OCI-LY7 (cell line): ENCODE data around the gene CD99. TPM values are rescaled to one million over a fixed set of nuclear protein-coding genes. Genes with fewer than 3 reads are reported as not detected.

Source experiments
- BruUV-seq: library from RNA; stranded (reverse); fragments of 400-500 nt; replicated peaks from 2 replicates; lab custom pipeline; 2021; lab: Mats Ljungman, UMichigan
- CTCF ChIA-PET: fragments of 300-600 bp; sonication (Branson Sonifier 250); formaldehyde crosslinking; loops from one replicate; lab custom pipeline; 2022; ENCODE audit warnings: antibody characterized with exemption; ENCODE audit not compliant: unreplicated experiment; lab: Charles Lee
- POLR2A ChIA-PET: fragments of 300-600 bp; sonication (Branson Sonifier 250); formaldehyde crosslinking; loops from one replicate; lab custom pipeline; 2022; ENCODE audit warnings: antibody characterized with exemption; lab: Charles Lee
- DNase-seq: peaks from one replicate; pipeline ENCODE4 v3.0.0-alpha.2; 2015; ENCODE audit warnings: low spot score
- H2AFZ ChIP-seq: fragments of 200-600 bp; sonication (generic), shearing (Covaris generic); 2 replicates; pipeline ENCODE4 v1.6.1; 2014; ENCODE audit warnings: mild to moderate bottlenecking, antibody characterized with exemption, low read length, moderate library complexity
- H3K27ac ChIP-seq: fragments of 200-600 bp; sonication (generic); 2 replicates; pipeline ENCODE4 v1.5.1; 2014; ENCODE audit warnings: mixed run types, low read depth, mild to moderate bottlenecking, moderate library complexity, low read length, inconsistent platforms; ENCODE audit not compliant: poor library complexity, severe bottlenecking
- H3K36me3 ChIP-seq: fragments of 200-600 bp; sonication (generic); 2 replicates; pipeline ENCODE4 v1.6.1; 2014; ENCODE audit warnings: mild to moderate bottlenecking, antibody characterized with exemption, low read length, moderate library complexity, mixed read lengths; ENCODE audit not compliant: insufficient read depth
- H3K4me1 ChIP-seq: fragments of 200-600 bp; sonication (generic); 2 replicates; pipeline ENCODE4 v1.5.1; 2014; ENCODE audit warnings: mild to moderate bottlenecking, low read length; ENCODE audit not compliant: insufficient read depth, poor library complexity, severe bottlenecking
- H3K4me2 ChIP-seq: fragments of 200-600 bp; sonication (generic); 2 replicates; pipeline ENCODE4 v1.6.1; 2014; ENCODE audit warnings: mild to moderate bottlenecking, low read length
- H3K4me3 ChIP-seq: fragments of 200-600 bp; sonication (generic); 2 replicates; pipeline ENCODE4 v1.5.1; 2014; ENCODE audit warnings: mild to moderate bottlenecking, low read depth, low read length; ENCODE audit not compliant: poor library complexity, severe bottlenecking
- H3K79me2 ChIP-seq: fragments of 200-600 bp; sonication (generic); 2 replicates; pipeline ENCODE4 v1.6.1; 2016; ENCODE audit warnings: low read depth, mild to moderate bottlenecking, low read length, moderate library complexity, mixed read lengths; ENCODE audit not compliant: insufficient read depth
- H3K9me2 ChIP-seq: fragments of 200-600 bp; sonication (generic); 2 replicates; pipeline ENCODE4 v1.6.1; 2016; ENCODE audit warnings: mild to moderate bottlenecking, low read length, mixed read lengths; ENCODE audit not compliant: insufficient read depth
- H3K9me3 ChIP-seq: fragments of 200-600 bp; sonication (generic); 2 replicates; pipeline ENCODE4 v1.6.1; 2014; ENCODE audit warnings: mild to moderate bottlenecking, mixed run types, low read length, mixed read lengths
- H4K20me1 ChIP-seq: fragments of 200-600 bp; sonication (generic); 2 replicates; pipeline ENCODE4 v1.6.1; 2014; ENCODE audit warnings: mild to moderate bottlenecking, antibody characterized with exemption, low read length, moderate library complexity, mixed read lengths; ENCODE audit not compliant: insufficient read depth
- CTCF ChIP-seq: fragments of 200-600 bp; sonication (generic); conservative IDR thresholded peaks from 2 replicates; pipeline ENCODE4 v1.5.1; 2014; ENCODE audit warnings: mild to moderate bottlenecking, antibody characterized with exemption, low read length, moderate library complexity, mixed read lengths
- EZH2phosphoT487 ChIP-seq: fragments of 200-600 bp; sonication (generic); IDR thresholded peaks from 2 replicates; pipeline ENCODE4 v1.6.1; 2018; ENCODE audit warnings: low read depth, borderline replicate concordance, mild to moderate bottlenecking, mixed run types, antibody characterized with exemption, low read length, moderate library complexity, mixed read lengths
- intact Hi-C: fragments of 100-400 bp; cut with micrococcal nuclease; formaldehyde crosslinking; loops from one replicate; pipeline ENCODE4 v1.10.0; 2022; ENCODE audit not compliant: unreplicated experiment
- total RNA-seq, 2 experiments: library from RNA; depleted of rRNA in 1 of 2; stranded (reverse); fragments of >200 nt in 1 of 2; shearing (Covaris generic) in 1 of 2; gene quantifications; 2 replicates each; pipeline ENCODE4 v1.2.3, GENCODE V29; 2014 to 2022

Gene CD99
- total RNA-seq, 2 experiments from 2014 or later: 80.7 to 119 TPM

GRCh38 chrX:2693113-2694002, 2.3 kb downstream of the CD99 start:
- Histone ChIP-seq H3K4me1 (peaks cover 58% of the 10 kb centered on the region), H3K9me2 (no peaks in the 10 kb centered on the region), H3K27ac (no peak overlapping the region), H3K79me2 (peaks cover 58% of the 10 kb centered on the region; the same call in 1 of the 2 replicates), H3K9me3 (no peaks in the 10 kb centered on the region), H4K20me1 (no peaks in the 10 kb centered on the region; the same call in 1 of the 2 replicates), H3K4me3 (peak overlapping the region; percentile 77), H3K4me2 (peak overlapping the region; percentile 93), H3K36me3 (peaks cover 1% of the 10 kb centered on the region; the same call in 1 of the 2 replicates), H2AFZ (no peak overlapping the region)
- intact Hi-C loops: loop anchor here (2.0 to 10.0 kb wide), 3 partner anchors 13 to 179 kb away; no protein-coding TSS in a partner anchor
- ChIA-PET POLR2A (no interaction called here), CTCF (no interaction called here)
- TF ChIP-seq EZH2phosphoT487 (no peak), CTCF (no peak)
- DNase-seq: peak; percentile 20
- no TSS peak for BruUV-seq

DNA sequence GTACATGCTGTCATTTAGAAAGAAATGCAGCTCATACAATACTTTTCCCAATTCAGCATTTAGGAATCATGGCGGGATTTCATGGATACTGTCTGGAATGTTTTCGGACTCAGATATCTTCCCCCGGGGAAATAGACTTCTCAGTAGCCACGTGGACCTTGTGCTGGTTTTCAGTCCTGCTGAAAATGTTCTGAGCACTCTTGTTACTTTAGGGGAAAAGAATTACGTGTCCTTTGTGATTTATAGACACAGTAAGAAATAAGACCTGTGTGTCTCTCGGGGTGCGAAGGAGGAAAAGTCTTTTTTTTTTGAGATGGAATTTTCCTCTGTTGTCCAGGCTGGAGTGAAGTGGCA, 3.8 kb downstream of the CD99 start:
- intact Hi-C loops: loop anchor here (5.0 to 10.0 kb wide), 2 partner anchors 63 to 180 kb away; no protein-coding TSS in a partner anchor
- TF ChIP-seq EZH2phosphoT487 (no peak), CTCF (no peak)

More for the DNA sequence above, 3.8 kb downstream of the CD99 start:
- Histone ChIP-seq H3K4me3 (no peak overlapping the region), H3K4me2 (no peak overlapping the region), H4K20me1 (no peaks in the 10 kb centered on the region; the same call in 1 of the 2 replicates), H3K9me3 (no peaks in the 10 kb centered on the region), H2AFZ (no peak overlapping the region), H3K79me2 (peaks cover 71% of the 10 kb centered on the region; the same call in 1 of the 2 replicates), H3K36me3 (peaks cover 12% of the 10 kb centered on the region), H3K9me2 (no peaks in the 10 kb centered on the region), H3K4me1 (peaks cover 59% of the 10 kb centered on the region), H3K27ac (no peak overlapping the region)
- BruUV-seq: no TSS peak
- ChIA-PET CTCF (no interaction called here), POLR2A (no interaction called here)
- DNase-seq: no peak
